GM13977 (cell line): ENCODE measurements around the gene RC3H1.

ENCODE experiments used
- DNase-seq: peaks from one replicate; pipeline ENCODE4 v3.0.0; 2012; ENCODE audit warnings: low spot score
- CTCF ChIP-seq: IDR thresholded peaks from 2 replicates; pipeline ENCODE4 v1.5.1; 2012; ENCODE audit warnings: mild to moderate bottlenecking, control low read depth; ENCODE audit not compliant: insufficient read depth; ENCODE audit errors: extremely low read depth, missing control alignments
- in situ Hi-C: fragments of 300-500 bp; cut with MboI; formaldehyde crosslinking; loops from one replicate; pipeline ENCODE4 v1.12.0; 2022; ENCODE audit warnings: low sequenced_read_pairs, low pct_unique_long_range_greater_than_20kb, mixed read lengths, inconsistent platforms; ENCODE audit not compliant: unreplicated experiment

Gene RC3H1

GRCh38 chr1:174023440-174023839 is 1.3 kb upstream of the RC3H1 start:
- DNase-seq, result no peak
- TF ChIP-seq CTCF, result no peak
- in situ Hi-C loops, result no loop called here

- no peak for TF ChIP-seq CTCF
- in situ Hi-C loops, result no loop called here
- no peak for DNase-seq
These were observed 770 bp upstream of the RC3H1 start for GRCh38 chr1:174022976-174023277.

- DNase-seq, result peak; percentile 32
- in situ Hi-C loops, result no loop called here
- no peak for TF ChIP-seq CTCF
These were observed 522 bp downstream of the RC3H1 start for GRCh38 chr1:174021591-174022079.

GRCh38 chr1:174018565-174018964 is 3.6 kb downstream of the RC3H1 start:
- in situ Hi-C loops, result no loop called here
- TF ChIP-seq CTCF, result no peak
- no peak for DNase-seq

GRCh38 chr1:174017231-174017970 is 4.8 kb downstream of the RC3H1 start:
- in situ Hi-C loops, result no loop called here
- no peak for DNase-seq
- TF ChIP-seq CTCF, result no peak

- no peak for DNase-seq
- in situ Hi-C loops, result no loop called here
- TF ChIP-seq CTCF, result no peak
These were observed 8.2 kb downstream of the RC3H1 start for GRCh38 chr1:174013864-174014418.
